Measurements from ENCODE around the gene NUPR1. TPM values are rescaled to one million over a fixed set of nuclear protein-coding genes. Genes with fewer than 3 reads are reported as not detected.

Gene NUPR1
- total and polyA plus RNA-seq, 11 donors = 5.7 to 103 (median 28.6) TPM

- Histone ChIP-seq H3K27me3 (no peaks in the 10 kb centered on the region), H3K4me1 (peaks cover 0 to 14% (median 0%) of the 10 kb centered on the region in 12 donors), H3K36me3 (no peaks in the 10 kb centered on the region), H3K4me3 (no peak overlapping the region), H3K9me3 (no peaks in the 10 kb centered on the region), H3K27ac (no peak overlapping the region)
- WGBS, 4 donors = 75 to 89% (median 78%) methylated on average over 3 of the region's 3 CpGs
- no peak for ATAC-seq
- intact Hi-C loops (cut with DNase I) = loop anchor here in 2 of 10 donors (5.0 to 10.0 kb wide), 2 partner anchors 48 to 70 kb away; partner anchors contain the start of gene NPIPB7 (in 1 of the 2)
- TF ChIP-seq POLR2A (IDR thresholded peaks at IDR 0.05) = no peak
- TF ChIP-seq CTCF (IDR thresholded peaks at IDR 0.05) = no peak
- no peak for DNase-seq
These were observed 6.2 kb upstream of the NUPR1 start for GRCh38 chr16:28544998-28545397.

DNA sequence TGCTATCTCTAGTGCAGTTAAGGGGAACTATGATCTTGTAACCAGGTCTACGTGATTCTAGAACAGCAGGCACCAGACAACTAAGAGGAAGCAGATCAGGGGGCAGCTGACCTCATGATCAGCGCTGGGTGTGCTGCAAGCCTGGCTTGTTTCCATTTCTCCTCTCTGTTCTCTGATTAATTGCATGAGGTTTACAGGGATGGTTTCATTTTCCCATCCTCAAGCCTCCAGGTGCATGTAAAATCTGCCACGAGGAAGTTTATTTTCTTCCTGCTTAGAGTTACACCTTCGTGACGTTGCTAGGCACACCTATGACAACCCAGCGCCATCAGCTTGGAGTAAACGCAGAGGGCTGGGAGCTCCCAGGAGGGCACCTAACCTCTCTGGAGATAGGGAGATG lies 4.3 kb upstream of the NUPR1 start:
- WGBS, 4 donors = 70 to 81% (median 77%) methylated on average over 7 of the region's 7 CpGs
- intact Hi-C loops (cut with DNase I) = loop anchor here in 2 of 10 donors (5.0 to 10.0 kb wide), 2 partner anchors 46 to 68 kb away; partner anchors contain the start of gene NPIPB7 (in 1 of the 2)

DNA sequence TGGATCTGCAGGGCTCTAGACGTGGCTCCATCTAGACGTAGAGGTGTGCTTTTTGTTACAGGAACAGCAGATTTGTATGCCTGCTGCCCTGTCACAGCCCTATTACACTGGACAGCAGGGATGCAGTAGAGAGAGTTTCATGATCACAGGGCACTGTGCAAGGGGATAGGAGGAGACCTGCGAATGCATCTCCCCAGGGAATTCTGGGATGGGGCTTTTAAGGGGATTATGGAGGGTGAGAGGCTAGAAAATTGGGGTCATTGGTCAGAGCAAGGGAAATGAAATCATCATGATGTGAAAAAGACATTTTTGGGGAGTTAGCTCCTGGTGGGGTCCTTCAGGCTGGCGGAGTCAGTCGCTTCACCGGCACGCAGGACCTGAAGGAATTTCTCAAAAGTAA lies 3.9 kb upstream of the NUPR1 start:
- TF ChIP-seq POLR2A (IDR thresholded peaks at IDR 0.05) = no peak
- DNase-seq = no peak
- Histone ChIP-seq H3K9me3 (no peaks in the 10 kb centered on the region), H3K4me1 (peaks cover 0 to 34% (median 14%) of the 10 kb centered on the region in 12 donors), H3K4me3 (no peak overlapping the region), H3K36me3 (peaks cover 0 to 2% (median 0%) of the 10 kb centered on the region in 9 donors), H3K27ac (peak overlapping the region in 1 of 12 donors; percentile 76), H3K27me3 (no peaks in the 10 kb centered on the region)
- intact Hi-C loops (cut with DNase I) = loop anchor here in 2 of 10 donors (5.0 to 10.0 kb wide), 2 partner anchors 45 to 68 kb away; partner anchors contain the start of gene NPIPB7 (in 1 of the 2)
- ATAC-seq = no peak
- WGBS, 4 donors = 78 to 92% (median 87%) methylated on average over 7 of the region's 7 CpGs

More for the DNA sequence above, 4.3 kb upstream of the NUPR1 start:
- Histone ChIP-seq H3K27ac (peak overlapping the region in 1 of 12 donors; percentile 76), H3K4me1 (peaks cover 0 to 34% (median 11%) of the 10 kb centered on the region in 12 donors), H3K27me3 (no peaks in the 10 kb centered on the region), H3K9me3 (no peaks in the 10 kb centered on the region), H3K4me3 (no peak overlapping the region), H3K36me3 (no peaks in the 10 kb centered on the region)
- no peak for ATAC-seq
- no peak for TF ChIP-seq POLR2A (IDR thresholded peaks at IDR 0.05)
- no peak for TF ChIP-seq CTCF (IDR thresholded peaks at IDR 0.05)
- peak in 1 of 5 donors; percentile 39 for DNase-seq

- DNase-seq (no peak), ATAC-seq (no peak)
- H3K27ac ChIP-seq = peak overlapping the region in 4 of 12 donors; percentile 20 to 98 (median 94)
- 83 to 88% (median 85%) methylated on average over 3 of the region's 3 CpGs for WGBS, 4 donors
- TF ChIP-seq CTCF (IDR thresholded peaks at IDR 0.05) = no peak
- TF ChIP-seq POLR2A (IDR thresholded peaks at IDR 0.05) = no peak
- H3K36me3 ChIP-seq = peaks cover 0 to 21% (median 3%) of the 10 kb centered on the region in 9 donors
- H3K4me1 ChIP-seq = peaks cover 0 to 41% (median 20%) of the 10 kb centered on the region in 12 donors
- intact Hi-C loops (cut with DNase I) = loop anchor here in 2 of 10 donors (5.0 to 10.0 kb wide), 2 partner anchors 43 to 66 kb away; partner anchors contain the start of gene NPIPB7 (in 1 of the 2)
- H3K27me3 ChIP-seq = no peaks in the 10 kb centered on the region
- no peaks in the 10 kb centered on the region for H3K9me3 ChIP-seq
- no peak overlapping the region for H3K4me3 ChIP-seq
These were observed 1.6 kb upstream of the NUPR1 start for GRCh38 chr16:28540346-28540745.
